Hepatocyte (in vitro differentiated cells): Measurements from ENCODE around the gene BICD1. TPM values are rescaled to one million over a fixed set of nuclear protein-coding genes. Genes with fewer than 3 reads are reported as not detected.

ENCODE experiments used
- DNase-seq: peaks from one replicate; pipeline ENCODE4 v3.0.0-alpha.2; 2016; ENCODE audit warnings: low spot score
- H2AFZ ChIP-seq: fragments of 200-600 bp; sonication (generic); 2 replicates; pipeline ENCODE4 v1.6.0; 2016; ENCODE audit warnings: antibody characterized with exemption, mild to moderate bottlenecking
- H3K27ac ChIP-seq: fragments of 200-600 bp; sonication (generic); 2 replicates; pipeline ENCODE4 v1.5.1; 2016; ENCODE audit warnings: mild to moderate bottlenecking
- H3K27me3 ChIP-seq: fragments of 200-600 bp; sonication (generic); 2 replicates; pipeline ENCODE4 v1.6.1; 2016
- H3K36me3 ChIP-seq: fragments of 200-600 bp; sonication (generic); replicated peaks from 2 replicates; pipeline ENCODE4 v1.5.1; 2016; ENCODE audit warnings: low read depth; ENCODE audit not compliant: insufficient read depth
- H3K4me1 ChIP-seq: fragments of 200-600 bp; sonication (generic); 2 replicates; pipeline ENCODE4 v1.5.1; 2016; ENCODE audit warnings: mild to moderate bottlenecking, moderate library complexity; ENCODE audit not compliant: insufficient read depth
- H3K4me2 ChIP-seq: fragments of 200-600 bp; sonication (generic); 2 replicates; pipeline ENCODE4 v1.6.0; 2016
- H3K4me3 ChIP-seq: fragments of 200-600 bp; sonication (generic); 2 replicates; pipeline ENCODE4 v1.5.1; 2016; ENCODE audit warnings: mild to moderate bottlenecking
- H3K79me2 ChIP-seq: fragments of 200-600 bp; sonication (generic); 2 replicates; pipeline ENCODE4 v1.6.0; 2017; ENCODE audit warnings: mild to moderate bottlenecking
- H3K9me2 ChIP-seq: fragments of 200-600 bp; sonication (generic); replicated peaks from 2 replicates; pipeline ENCODE4 v1.6.0; 2017; ENCODE audit warnings: mild to moderate bottlenecking; ENCODE audit not compliant: insufficient read depth
- H3K9me3 ChIP-seq: fragments of 200-600 bp; sonication (generic); 2 replicates; pipeline ENCODE4 v1.5.1; 2016; ENCODE audit warnings: low read depth, mild to moderate bottlenecking
- H4K20me1 ChIP-seq: fragments of 200-600 bp; sonication (generic); 2 replicates; pipeline ENCODE4 v1.6.0; 2016; ENCODE audit warnings: mild to moderate bottlenecking; ENCODE audit not compliant: insufficient read depth, poor library complexity, severe bottlenecking
- CTCF ChIP-seq: fragments of 200-600 bp; sonication (generic); IDR thresholded peaks from 2 replicates; pipeline ENCODE4 v1.5.1; 2016; ENCODE audit warnings: antibody characterized with exemption, mild to moderate bottlenecking; ENCODE audit not compliant: poor library complexity
- EZH2 ChIP-seq: fragments of 200-600 bp; sonication (generic); IDR thresholded peaks from 2 replicates; pipeline ENCODE4 v1.6.1; 2016; ENCODE audit warnings: antibody characterized with exemption, mild to moderate bottlenecking, borderline replicate concordance
- EZH2phosphoT487 ChIP-seq: fragments of 200-600 bp; sonication (generic); IDR thresholded peaks from one replicate; pipeline ENCODE4 v1.6.1; 2018; ENCODE audit warnings: antibody characterized with exemption, mild to moderate bottlenecking, low read depth, moderate library complexity; ENCODE audit not compliant: unreplicated experiment, severe bottlenecking
- WGBS: methylation state at CpG from one replicate; pipeline ENCODE4 v1.1.6; 2016; ENCODE audit warnings: low lambda C conversion rate; ENCODE audit errors: missing lambda C conversion rate; 5-methylcytosine and 5-hydroxymethylcytosine counted together
- polyA plus RNA-seq: library from polyadenylated mRNA; unstranded; fragments of >200 nt; fragmentation: Nextera tagmentation; extraction: Ambion mirVana; gene quantifications from 2 replicates; pipeline ENCODE4 v1.2.1, GENCODE V29; 2016
- total RNA-seq: library from RNA; depleted of rRNA; stranded (reverse); fragments of >200 nt; gene quantifications from 2 replicates; pipeline ENCODE4 v1.2.3, GENCODE V29; 2014

Gene BICD1
- total and polyA plus RNA-seq, 2 experiments from 2014 or later, result 19.7 to 23.6 TPM

GRCh38 chr12:32116897-32117296, 10.2 kb downstream of the BICD1 start:
- H3K27ac ChIP-seq, result no peak overlapping the region
- peaks cover 63% of the 10 kb centered on the region for H3K79me2 ChIP-seq

GRCh38 chr12:32117316-32117715, 10.7 kb downstream of the BICD1 start:
- 99% methylated on average over 3 of the region's 3 CpGs for WGBS
- H2AFZ ChIP-seq, result no peak overlapping the region
- TF ChIP-seq EZH2phosphoT487 (no peak), EZH2 (no peak)
- no peaks in the 10 kb centered on the region for H3K4me1 ChIP-seq
- H3K36me3 ChIP-seq, result no peaks in the 10 kb centered on the region
- H4K20me1 ChIP-seq, result peaks cover 2% of the 10 kb centered on the region
- H3K4me2 ChIP-seq, result no peak overlapping the region
- H3K27me3 ChIP-seq, result no peaks in the 10 kb centered on the region
- no peak overlapping the region for H3K4me3 ChIP-seq
- no peak for DNase-seq
- H3K9me2 ChIP-seq, result no peaks in the 10 kb centered on the region
- H3K79me2 ChIP-seq, result peaks cover 62% of the 10 kb centered on the region
- H3K27ac ChIP-seq, result no peak overlapping the region
- no peaks in the 10 kb centered on the region for H3K9me3 ChIP-seq

More at GRCh38 chr12:32116897-32117296, 10.2 kb downstream of the BICD1 start:
- no peak overlapping the region for H3K4me2 ChIP-seq
- 84% methylated on average over 3 of the region's 3 CpGs for WGBS
- no peaks in the 10 kb centered on the region for H3K4me1 ChIP-seq
- H3K36me3 ChIP-seq, result no peaks in the 10 kb centered on the region
- H3K9me2 ChIP-seq, result no peaks in the 10 kb centered on the region
- no peaks in the 10 kb centered on the region for H3K27me3 ChIP-seq
- TF ChIP-seq EZH2phosphoT487, result no peak
- no peak for TF ChIP-seq CTCF
- no peak for TF ChIP-seq EZH2
- H3K9me3 ChIP-seq, result no peaks in the 10 kb centered on the region
- H2AFZ ChIP-seq, result no peak overlapping the region
- no peak overlapping the region for H3K4me3 ChIP-seq
- DNase-seq, result no peak
- peaks cover 2% of the 10 kb centered on the region for H4K20me1 ChIP-seq

- no peak overlapping the region for H2AFZ ChIP-seq
- no peak for DNase-seq
- H4K20me1 ChIP-seq, result peaks cover 2% of the 10 kb centered on the region
- no peaks in the 10 kb centered on the region for H3K27me3 ChIP-seq
- H3K9me3 ChIP-seq, result no peaks in the 10 kb centered on the region
- H3K4me3 ChIP-seq, result no peak overlapping the region
- no peaks in the 10 kb centered on the region for H3K36me3 ChIP-seq
- TF ChIP-seq EZH2phosphoT487, result no peak
- no peak for TF ChIP-seq EZH2
- no peak for TF ChIP-seq CTCF
- H3K4me2 ChIP-seq, result no peak overlapping the region
- no peaks in the 10 kb centered on the region for H3K4me1 ChIP-seq
- H3K27ac ChIP-seq, result no peak overlapping the region
- 94% methylated on average over 5 of the region's 5 CpGs for WGBS
- peaks cover 60% of the 10 kb centered on the region for H3K79me2 ChIP-seq
- H3K9me2 ChIP-seq, result no peaks in the 10 kb centered on the region
These were observed 12.2 kb downstream of the BICD1 start for GRCh38 chr12:32118806-32119205.

- Histone ChIP-seq H2AFZ (no peak overlapping the region), H3K36me3 (no peaks in the 10 kb centered on the region), H3K9me2 (no peaks in the 10 kb centered on the region), H3K4me2 (no peak overlapping the region), H3K27ac (no peak overlapping the region), H4K20me1 (peaks cover 2% of the 10 kb centered on the region), H3K4me1 (no peaks in the 10 kb centered on the region), H3K9me3 (no peaks in the 10 kb centered on the region), H3K27me3 (no peaks in the 10 kb centered on the region), H3K79me2 (peaks cover 61% of the 10 kb centered on the region), H3K4me3 (no peak overlapping the region)
- TF ChIP-seq EZH2, result no peak
- no peak for TF ChIP-seq CTCF
- no peak for TF ChIP-seq EZH2phosphoT487
- no peak for DNase-seq
- 66% methylated on average over 2 of the region's 2 CpGs for WGBS
These were observed 13.8 kb downstream of the BICD1 start for GRCh38 chr12:32120419-32120818.
